B cell (primary cell): ENCODE results near the gene ZNF688. TPM values are rescaled to one million over a fixed set of nuclear protein-coding genes. Genes with fewer than 3 reads are reported as not detected.

ENCODE experiments used
- ATAC-seq: fragments of 200-7000 bp; cut with Tn5 transposase; one replicate; pipeline ENCODE4 v1.10.0; 2021; ENCODE audit warnings: low read depth, mild to moderate bottlenecking, moderate number of reproducible peaks, moderate library complexity
- CTCF ChIA-PET: fragments of 350-600 bp; sonication (Branson Sonifier 250); formaldehyde crosslinking; loops from one replicate; lab custom pipeline; 2021; ENCODE audit warnings: antibody characterized with exemption, inconsistent platforms; lab: Charles Lee
- POLR2A ChIA-PET: fragments of 350-600 bp; sonication (Branson Sonifier 250); formaldehyde crosslinking; loops from one replicate; lab custom pipeline; 2021; ENCODE audit warnings: antibody characterized with exemption; lab: Charles Lee
- DNase-seq: peaks from one replicate; pipeline ENCODE4 v3.0.0; 2013
- H2AFZ ChIP-seq: 2 replicates; pipeline ENCODE4 v1.6.1; 2012; ENCODE audit warnings: mild to moderate bottlenecking, low read depth, low read length; ENCODE audit not compliant: insufficient read depth, poor library complexity, severe bottlenecking
- H3K27ac ChIP-seq, 2 donors: 1 replicate in 1 of 2; 2 replicates in 1 of 2; pipeline ENCODE4 v1.5.1; 2012 to 2013; ENCODE audit warnings: low read length in 2 of 2, mild to moderate bottlenecking in 2 of 2, moderate library complexity in 1 of 2
- H3K27me3 ChIP-seq, 4 experiments: fragments of 200-600 bp in 1 of 4; sonication (generic) in 1 of 4; replicated peaks in 1 of 4; 1 replicate in 2 of 4; 2 replicates in 2 of 4; pipeline versions ENCODE4 v1.6.1 to v1.7.0; 2013 to 2016; ENCODE audit warnings: low read length in 3 of 4, mild to moderate bottlenecking in 2 of 4, mixed read lengths in 1 of 4, moderate library complexity in 1 of 4; ENCODE audit not compliant: insufficient read depth in 4 of 4, control insufficient read depth in 3 of 4; ENCODE audit errors: control extremely low read depth in 1 of 4
- H3K36me3 ChIP-seq, 2 experiments: replicated peaks in 1 of 2; 1 replicate in 1 of 2; 2 replicates in 1 of 2; pipeline versions ENCODE4 v1.6.1 to v1.7.1; 2013; ENCODE audit warnings: low read length in 1 of 2; ENCODE audit not compliant: insufficient read depth in 2 of 2, control insufficient read depth in 1 of 2; ENCODE audit errors: control extremely low read depth in 1 of 2, extremely low read depth in 1 of 2
- H3K4me1 ChIP-seq, 2 donors: fragments of 200-600 bp in 1 of 2; sonication (generic) in 1 of 2; 1 replicate in 1 of 2; 2 replicates in 1 of 2; pipeline versions ENCODE4 v1.5.1 to v1.6.1; 2013 to 2017; ENCODE audit warnings: low read length in 2 of 2; ENCODE audit not compliant: control insufficient read depth in 2 of 2, insufficient read depth in 2 of 2
- H3K4me2 ChIP-seq: replicated peaks from 2 replicates; pipeline ENCODE3; 2012; ENCODE audit warnings: mild to moderate bottlenecking, low read depth, low read length; ENCODE audit not compliant: poor library complexity, severe bottlenecking
- H3K4me3 ChIP-seq, 5 experiments: fragments of 200-600 bp in 1 of 5; sonication (generic) in 1 of 5; 1 replicate in 3 of 5; 2 replicates in 2 of 5; pipeline versions ENCODE4 v1.5.1 to v1.7.0; 2011 to 2016; ENCODE audit warnings: low read length in 4 of 5, mild to moderate bottlenecking in 4 of 5, low read depth in 2 of 5, control low read depth in 1 of 5, moderate library complexity in 1 of 5; ENCODE audit not compliant: insufficient read depth in 1 of 5; ENCODE audit errors: control extremely low read depth in 1 of 5, extremely low read depth in 1 of 5
- H3K79me2 ChIP-seq: fragments of 200-600 bp; sonication (generic); one replicate; pipeline ENCODE4 v1.6.0; 2016; ENCODE audit warnings: low read length; ENCODE audit not compliant: control insufficient read depth, insufficient read depth
- H3K9ac ChIP-seq: fragments of 200-600 bp; sonication (generic); 2 replicates; pipeline ENCODE4 v1.6.1; 2017; ENCODE audit warnings: mild to moderate bottlenecking, low read length, moderate library complexity
- H3K9me3 ChIP-seq, 3 donors: one replicate each; pipeline versions ENCODE4 v1.6.1 to v1.7.1; 2013; ENCODE audit warnings: low read length in 2 of 3; ENCODE audit not compliant: control insufficient read depth in 2 of 3, insufficient read depth in 1 of 3; ENCODE audit errors: control extremely low read depth in 1 of 3
- H4K20me1 ChIP-seq: 2 replicates; pipeline ENCODE4 v1.6.0; 2012; ENCODE audit warnings: mild to moderate bottlenecking, low read length; ENCODE audit not compliant: insufficient read depth, control insufficient read depth, poor library complexity, severe bottlenecking
- H3K27ac Mint-ChIP-seq: one replicate; pipeline ENCODE4 v1.8.0; 2021; ENCODE audit warnings: mixed read lengths
- H3K27me3 Mint-ChIP-seq: one replicate; pipeline ENCODE4 v1.8.0; 2021; ENCODE audit warnings: mixed read lengths
- H3K4me1 Mint-ChIP-seq: one replicate; pipeline ENCODE4 v1.8.0; 2021; ENCODE audit warnings: mixed read lengths
- H3K4me3 Mint-ChIP-seq: one replicate; pipeline ENCODE4 v1.8.0; 2021; ENCODE audit warnings: mixed read lengths
- H3K9me3 Mint-ChIP-seq: one replicate; pipeline ENCODE4 v1.8.0; 2022; ENCODE audit warnings: mixed read lengths; ENCODE audit not compliant: insufficient read depth
- CTCF ChIP-seq: fragments of 200-600 bp; IDR thresholded peaks from one replicate; pipeline ENCODE4 v1.8.0; 2022; ENCODE audit warnings: antibody characterized with exemption, mild to moderate bottlenecking
- EZH2 ChIP-seq: IDR thresholded peaks from 2 replicates; pipeline ENCODE4 v1.6.1; 2012; ENCODE audit warnings: borderline replicate concordance, low read depth, mild to moderate bottlenecking, moderate library complexity, low read length; ENCODE audit not compliant: insufficient read depth, poor library complexity, severe bottlenecking
- WGBS: methylation state at CpG from one replicate; pipeline ENCODE4 v1.1.5; 2013; ENCODE audit warnings: missing lambda C conversion rate; ENCODE audit not compliant: insufficient coverage; 5-methylcytosine and 5-hydroxymethylcytosine counted together
- intact Hi-C: fragments of 100-400 bp; cut with micrococcal nuclease; formaldehyde crosslinking; loops from one replicate; pipeline ENCODE4 v1.10.0; 2022
- polyA plus RNA-seq: library from polyadenylated mRNA; depleted of rRNA; stranded (reverse); fragments of >200 nt; gene quantifications from 2 replicates; pipeline ENCODE4 v1.2.3, GENCODE V29; 2012
- total RNA-seq, 2 donors: library from RNA; stranded (reverse); fragments of 120-200 nt in 1 of 2; gene quantifications; 1 replicate in 1 of 2; 2 replicates in 1 of 2; pipeline versions ENCODE4 v1.2.3 to v1.2.4, GENCODE V29; 2013 to 2022

ZNF688 gene
- total and polyA plus RNA-seq, 2 donors (not counting 1 experiment from before 2014, with no cell fraction given): 20.6 to 23.1 TPM

- Histone ChIP-seq H3K9me3 (peaks cover 0 to 6% (median 0%) of the 10 kb centered on the region in 3 donors), H3K4me2 (no peak overlapping the region), H4K20me1 (no peaks in the 10 kb centered on the region), H3K79me2 (peaks cover 25% of the 10 kb centered on the region), H3K27me3 (no peaks in the 10 kb centered on the region), H3K4me3 (no peak overlapping the region), H3K4me1 (peaks cover 14 to 32% of the 10 kb centered on the region in 2 donors), H3K27ac (no peak overlapping the region), H3K9ac (no peak overlapping the region), H2AFZ (no peak overlapping the region), H3K36me3 (peaks cover 0 to 3% of the 10 kb centered on the region in 2 experiments)
- DNase-seq (no peak), ATAC-seq (no peak)
- 100% methylated on average over 2 of the region's 6 CpGs for WGBS
- TF ChIP-seq EZH2 (no peak), CTCF (no peak)
- intact Hi-C loops: loop anchor here (2.0 to 5.0 kb wide), 3 partner anchors 189 to 898 kb away; partner anchors contain the start of genes ARMC5, FBXL19 and PHKG2
- ChIA-PET POLR2A (interaction anchor here (0.5 to 6.1 kb wide), 3 partner anchors 12 to 55 kb away, joined by 4 to 81 read pairs (median 5); partner anchors contain the start of gene ZNF688), CTCF (interaction anchor here (1.1 to 3.5 kb wide), 4 partner anchors 12 to 110 kb away, joined by 3 to 22 read pairs (median 18); partner anchors contain the start of gene ZNF688)
- Mint-ChIP-seq H3K27ac (peak overlapping the region; percentile 72), H3K9me3 (no peaks in the 10 kb centered on the region), H3K4me3 (peak overlapping the region; percentile 69), H3K4me1 (peaks cover 31% of the 10 kb centered on the region), H3K27me3 (no peaks in the 10 kb centered on the region)
Observed at GRCh38 chr16:30559690-30560089, 11.8 kb downstream of the ZNF688 start.

GRCh38 chr16:30558789-30559377, 12.6 kb downstream of the ZNF688 start:
- CTCF ChIA-PET: interaction anchor here (0.6 to 3.5 kb wide), 17 partner anchors 10 to 152 kb away, joined by 3 to 53 read pairs (median 6); partner anchors contain the start of genes DCTPP1, ZNF688, ZNF747 and ZNF771
- peak overlapping the region; percentile 95 for H3K9ac ChIP-seq
- no peak for TF ChIP-seq CTCF
- TF ChIP-seq EZH2: no peak
- Mint-ChIP-seq H3K4me1 (peaks cover 35% of the 10 kb centered on the region), H3K9me3 (no peaks in the 10 kb centered on the region), H3K4me3 (peak overlapping the region; percentile 86), H3K27ac (peak overlapping the region; percentile 91), H3K27me3 (no peaks in the 10 kb centered on the region)
- no peaks in the 10 kb centered on the region for H4K20me1 ChIP-seq
- peaks cover 32% of the 10 kb centered on the region for H3K79me2 ChIP-seq
- DNase-seq (no peak), ATAC-seq (no peak)
- peak overlapping the region; percentile 95 for H2AFZ ChIP-seq
- H3K4me2 ChIP-seq: peak overlapping the region; percentile 85
- intact Hi-C loops: loop anchor here (1.0 to 5.0 kb wide), 12 partner anchors 12 to 898 kb away; partner anchors contain the start of genes ARMC5, DCTPP1, FBRS and FBXL19
- 94% methylated on average over 13 of the region's 21 CpGs for WGBS
- POLR2A ChIA-PET: interaction anchor here (0.6 to 6.1 kb wide), 15 partner anchors 8 to 196 kb away, joined by 3 to 81 read pairs (median 6); partner anchors contain the start of genes DCTPP1, FBRS, PRR14 and ZNF688
- no peaks in the 10 kb centered on the region for H3K27me3 ChIP-seq
- H3K9me3 ChIP-seq: peaks cover 0 to 6% (median 0%) of the 10 kb centered on the region in 3 donors
- H3K36me3 ChIP-seq: peaks cover 0 to 7% of the 10 kb centered on the region in 2 experiments
- peaks cover 14 to 32% of the 10 kb centered on the region in 2 donors for H3K4me1 ChIP-seq
- H3K4me3 ChIP-seq: peak overlapping the region in 4 of 5 experiments; percentile 80 to 91 (median 88)
- H3K27ac ChIP-seq: peak overlapping the region; percentile 95 to 97
